ENCODE results near the gene VAV3. TPM values are rescaled to one million over a fixed set of nuclear protein-coding genes. Genes with fewer than 3 reads are reported as not detected.

VAV3 gene
- total and polyA plus RNA-seq, 2 of the 8 experiments (the other 6 are each of a cell fraction or from before 2014, with no cell fraction given): 2.9 to 7.9 TPM

DNA sequence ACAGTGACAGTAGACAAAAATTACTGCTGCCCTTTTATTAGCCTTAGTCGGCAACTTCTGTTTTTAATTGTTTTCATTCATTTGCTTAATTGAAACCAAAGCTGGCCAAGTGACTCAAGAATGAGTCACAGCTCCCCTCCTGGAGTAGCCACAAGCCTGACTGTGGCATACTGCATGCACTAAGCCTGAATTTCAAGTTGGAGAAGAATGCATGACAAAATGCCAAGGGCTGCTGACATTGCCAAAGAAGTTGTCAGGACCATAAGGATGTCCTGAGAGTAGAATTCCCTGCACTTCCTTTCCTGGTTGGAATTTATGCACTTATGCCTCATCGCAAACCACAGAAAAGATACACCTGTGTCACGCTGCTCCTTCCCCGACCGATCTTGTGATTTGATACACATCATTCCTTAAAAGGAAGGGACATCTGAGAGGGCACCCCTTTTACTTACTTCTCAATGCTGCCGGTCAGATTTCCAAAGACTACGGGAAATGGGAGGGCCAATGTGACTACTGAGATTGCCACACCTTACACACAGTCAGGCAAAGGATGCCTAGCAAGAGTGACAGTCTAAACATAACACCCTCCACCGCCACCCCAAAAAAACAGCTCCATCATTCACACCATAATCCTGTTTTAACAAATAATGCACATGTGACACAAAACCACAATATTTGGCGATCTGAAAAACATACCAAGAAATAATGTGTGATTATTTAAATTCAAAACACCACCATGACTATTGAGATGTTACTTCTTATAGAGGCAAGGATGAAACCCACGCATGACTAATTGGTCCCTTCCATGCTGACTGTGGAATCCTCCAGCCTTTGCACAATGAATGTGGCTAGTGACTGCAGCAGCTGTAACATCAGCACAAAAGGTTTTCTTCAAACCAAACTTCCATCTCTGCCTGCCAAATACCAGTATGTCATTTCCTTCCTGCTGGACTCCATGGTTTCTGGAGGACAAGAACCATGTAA lies 28.2 kb downstream of the VAV3 start:
- Histone ChIP-seq H2BK120ac (replicated peaks; ENCODE audit: low read depth, low read length) (no peak overlapping the region), H3K36me3 (ENCODE audit: control insufficient read depth in 2 of 4, insufficient read depth in 4 of 4, low read length in 3 of 4) (no peaks in the 10 kb centered on the region), H3K27ac (ENCODE audit: low read depth, low read length) (0 out of 2 replicates have a peak overlapping the region, but pooled peaks have one; percentile 36), H4K5ac (ENCODE audit: insufficient read length, low read depth, low read length) (no peak overlapping the region), H3K79me2 (ENCODE audit: control insufficient read depth in 1 of 2, insufficient read depth in 2 of 2, low read length in 2 of 2) (no peaks in the 10 kb centered on the region; a peak in 1 of 4 replicates), H2BK5ac (ENCODE audit: low read depth, low read length) (no peak overlapping the region), H3K23me2 (ENCODE audit: low read depth, low read length) (no peaks in the 10 kb centered on the region), H3K18ac (ENCODE audit: extremely low read depth, low read length) (no peak overlapping the region), H3K9me3 (ENCODE audit: insufficient read depth in 2 of 2, low read depth in 1 of 2, low read length in 1 of 2) (no peaks in the 10 kb centered on the region), H2AFZ (ENCODE audit: low read length) (no peak overlapping the region), H3K27me3 (replicated peaks in 1 of 4; ENCODE audit: control insufficient read depth in 3 of 4, extremely low read depth in 1 of 4, insufficient read depth in 3 of 4, low read length in 3 of 4) (no peaks in the 10 kb centered on the region), H3K4me2 (ENCODE audit: insufficient read depth in 1 of 2, low read depth in 2 of 2, low read length in 2 of 2) (peak overlapping the region; percentile 59 to 63), H2AK5ac (ENCODE audit: low read depth, low read length) (no peak overlapping the region), H3K79me1 (ENCODE audit: low read depth, low read length) (no peaks in the 10 kb centered on the region), H3K14ac (ENCODE audit: insufficient read length) (no peak overlapping the region), H3K4ac (replicated peaks; ENCODE audit: insufficient read length, low read depth, low read length) (peak overlapping the region; percentile 3), H4K20me1 (replicated peaks in 1 of 2; ENCODE audit: control insufficient read depth in 1 of 2, insufficient read depth in 2 of 2, low read length in 2 of 2) (no peaks in the 10 kb centered on the region), H2BK15ac (ENCODE audit: low read length) (peak overlapping the region; percentile 34; the same call in 1 of the 2 replicates), H3K4me1 (replicated peaks in 1 of 4; ENCODE audit: control insufficient read depth in 3 of 4, insufficient read depth in 4 of 4, low read length in 3 of 4) (peaks cover 2 to 20% (median 9%) of the 10 kb centered on the region in 4 experiments; a peak in 6 of 7 replicates), H4K91ac (replicated peaks; ENCODE audit: insufficient read length, low read length) (no peak overlapping the region), H3K4me3 (ENCODE audit: extremely low read depth in 1 of 4, insufficient read depth in 2 of 4, low read depth in 3 of 4, low read length in 4 of 4) (peak overlapping the region in 1 of 4 experiments; percentile 22; a peak in 2 of 8 replicates), H3K23ac (ENCODE audit: insufficient read length) (no peak overlapping the region), H3K9ac (replicated peaks in 1 of 4; ENCODE audit: extremely low read depth in 1 of 4, low read depth in 3 of 4, low read length in 3 of 4) (no peak overlapping the region), H2BK12ac (ENCODE audit: low read depth, low read length) (peak overlapping the region; percentile 6; the same call in 1 of the 2 replicates), H4K8ac (ENCODE audit: extremely low read depth, insufficient read depth, low read length) (no peak overlapping the region), H2BK20ac (ENCODE audit: low read length) (no peak overlapping the region), H3K56ac (replicated peaks; ENCODE audit: insufficient read length, low read depth, low read length) (no peak overlapping the region)
- 41% methylated on average over 10 of the region's 10 CpGs; no CpG with 5 or more reads in 1 of the 2 experiments for whole genome bisulfite sequencing, 2 experiments (ENCODE audit: extremely low coverage in 1 of 2, insufficient coverage in 1 of 2, insufficient read length in 1 of 2, insufficient replicate concordance in 2 of 2, low coverage in 1 of 2, low lambda C conversion rate in 2 of 2, missing lambda C conversion rate in 1 of 2)
- CTCF ChIA-PET (ENCODE audit: partially characterized antibody): no interaction called here
- DNase-seq (ENCODE audit: low read depth in 1 of 2, low spot score in 2 of 2) (peak; percentile 48 to 64), FAIRE-seq (peak; percentile 7)
- POLR2A ChIA-PET (ENCODE audit: partially characterized antibody): no interaction called here
- TF ChIP-seq RFX5 (IDR thresholded peaks at IDR 0.05; ENCODE audit: borderline replicate concordance, low read depth, low read length): no peak
- peak; percentile 79 for TF ChIP-seq TEAD4 (IDR thresholded peaks at IDR 0.05; ENCODE audit: low read depth, low read length)
- TF ChIP-seq SIRT6 (IDR thresholded peaks at IDR 0.05; ENCODE audit: low read length): no peak
- TF ChIP-seq SUZ12 (IDR thresholded peaks at IDR 0.05; ENCODE audit: low read length): no peak
- no peak for TF ChIP-seq TCF12 (IDR thresholded peaks at IDR 0.05; ENCODE audit: low read depth, low read length)
- TF ChIP-seq GABPA (IDR thresholded peaks at IDR 0.05; ENCODE audit: borderline replicate concordance, insufficient read depth, low read length): no peak
- no peak for TF ChIP-seq POLR2A (IDR thresholded peaks at IDR 0.05; ENCODE audit: control extremely low read depth in 1 of 2, low read depth in 2 of 2, low read length in 2 of 2)
- TF ChIP-seq CHD1 (IDR thresholded peaks at IDR 0.05; ENCODE audit: low read depth, low read length): no peak
- TF ChIP-seq POLR2AphosphoS5 (IDR thresholded peaks at IDR 0.05; ENCODE audit: low read depth, low read length): no peak
- TF ChIP-seq TBP (IDR thresholded peaks at IDR 0.05; ENCODE audit: low read depth, low read length): no peak
- TF ChIP-seq RNF2 (IDR thresholded peaks at IDR 0.05; ENCODE audit: borderline replicate concordance, low read depth, low read length, missing control alignments, poor library complexity, severe bottlenecking): no peak
- no peak for TF ChIP-seq RXRA (IDR thresholded peaks at IDR 0.05; ENCODE audit: insufficient read depth, low read depth, low read length)
